ENCODE data around the gene MAP3K20.

DNA sequence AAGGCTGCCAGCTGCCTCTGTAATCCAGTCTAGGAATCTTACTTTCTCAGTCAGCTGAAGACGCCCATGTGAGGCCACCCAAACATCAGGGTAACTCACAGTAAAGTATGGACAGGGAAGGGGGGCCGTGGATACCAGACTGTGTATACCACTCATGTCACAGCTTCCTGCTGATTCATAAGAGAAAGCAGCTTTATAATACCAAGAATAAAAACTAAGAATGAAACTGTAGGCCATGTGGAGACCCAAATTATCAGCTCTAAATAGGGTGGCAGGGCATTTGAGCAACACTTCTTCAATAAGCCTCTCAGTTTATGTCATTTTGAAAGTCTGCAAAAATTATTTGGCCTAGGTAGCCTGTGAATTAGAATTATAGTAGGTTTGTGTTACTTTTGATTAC lies 164.0 kb downstream of the MAP3K20 start:
- no peak for TF ChIP-seq POLR2AphosphoS5 (IDR thresholded peaks at IDR 0.05; ENCODE audit: low read depth, low read length)
- no peak for TF ChIP-seq POLR2A (IDR thresholded peaks at IDR 0.05; ENCODE audit: low read depth, low read length)
- TF ChIP-seq TAF1 (IDR thresholded peaks at IDR 0.05; ENCODE audit: borderline replicate concordance, low read depth, low read length), result no peak
